Kidney capillary endothelial cell (primary cell): ENCODE measurements around the gene SLC44A1.

ENCODE experiments used
- DNase-seq: peaks from one replicate; pipeline ENCODE4 v3.0.0-alpha.2; 2018; ENCODE audit warnings: low spot score

Gene SLC44A1

DNA sequence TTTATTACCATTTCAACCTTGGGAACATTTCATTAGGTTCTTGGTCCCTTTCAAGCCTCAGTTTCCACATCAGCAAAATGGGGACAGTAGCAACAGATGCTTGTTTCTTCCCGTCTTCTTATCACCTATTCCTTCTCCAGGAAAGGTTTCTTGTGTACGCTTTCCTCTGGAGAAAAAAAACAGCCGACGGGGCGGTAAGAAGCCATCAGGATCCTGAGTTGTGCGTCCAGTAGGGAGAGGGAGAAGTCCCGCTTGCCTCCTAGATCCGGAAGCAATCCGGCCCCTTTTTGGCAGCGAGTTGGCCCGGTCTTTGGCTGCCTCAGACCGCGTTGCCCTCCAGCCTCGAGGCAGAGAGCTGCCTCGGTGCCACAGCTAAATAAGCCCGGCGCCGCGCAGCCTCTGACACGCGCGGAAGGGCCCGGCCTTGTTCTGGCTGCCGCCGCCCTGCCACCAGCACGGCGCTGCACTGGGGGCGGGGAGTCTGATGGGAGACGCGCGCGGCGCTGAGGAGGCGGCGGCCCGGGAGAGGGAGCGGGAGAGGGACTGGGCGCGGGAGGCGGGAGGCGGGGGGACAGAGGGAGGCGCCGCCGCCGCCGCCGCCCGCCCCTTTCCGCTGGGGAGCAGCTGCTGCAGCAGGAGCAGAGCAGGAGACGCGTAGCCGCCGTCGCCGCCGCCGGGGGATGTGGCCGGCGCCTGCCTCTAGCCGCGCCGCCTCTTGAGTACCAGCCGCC lies at the start of gene SLC44A1:
TSS of gene SLC44A1 (plus strand) at position 649 of the 731 bp plus-strand sequence. CDS start 218 bp downstream, outside the sequence.
- DNase-seq = peak; percentile 90

DNA sequence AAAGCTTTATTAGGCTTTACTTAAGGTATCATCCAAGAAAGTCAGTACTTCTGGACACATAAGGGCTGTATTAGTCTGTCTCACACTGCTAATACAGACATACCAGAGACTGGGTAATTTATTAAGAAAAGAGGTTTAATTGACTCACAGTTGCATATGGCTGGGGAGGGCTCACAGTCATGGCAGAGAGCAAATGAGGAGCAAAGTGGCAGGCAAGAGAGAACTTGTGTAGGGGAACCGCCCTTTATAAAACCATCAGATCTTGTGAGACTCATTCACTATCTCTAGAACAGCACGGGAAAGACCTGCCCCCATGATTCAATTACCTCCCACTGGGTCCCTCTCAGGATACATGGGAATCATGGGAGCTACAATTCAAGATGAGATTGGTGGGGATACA lies 49.2 kb upstream of the SLC44A1 start:
- no peak for DNase-seq

- no peak for DNase-seq
Measured at GRCh38 chr9:105198023-105198422, 46.4 kb upstream of the SLC44A1 start.

DNA sequence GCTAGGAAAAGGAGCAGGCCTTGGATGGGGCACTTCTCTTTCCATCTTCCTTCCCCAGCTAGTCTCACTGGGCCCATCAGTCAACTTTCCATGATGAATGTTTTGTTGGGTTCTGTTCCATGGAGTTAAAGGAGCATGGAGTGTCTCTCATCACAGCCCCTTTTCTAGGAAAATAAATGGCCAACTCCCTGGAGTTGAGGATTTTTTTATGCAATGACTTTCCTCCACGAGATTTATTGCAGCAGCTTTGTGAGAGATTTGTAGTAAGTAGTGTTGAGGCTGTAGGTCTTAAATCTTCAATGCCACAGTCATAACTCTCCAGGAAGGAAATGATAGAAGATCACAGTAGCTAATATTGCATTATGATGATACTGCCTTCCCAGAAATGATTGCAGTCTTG lies 45.6 kb upstream of the SLC44A1 start:
- no peak for DNase-seq

DNA sequence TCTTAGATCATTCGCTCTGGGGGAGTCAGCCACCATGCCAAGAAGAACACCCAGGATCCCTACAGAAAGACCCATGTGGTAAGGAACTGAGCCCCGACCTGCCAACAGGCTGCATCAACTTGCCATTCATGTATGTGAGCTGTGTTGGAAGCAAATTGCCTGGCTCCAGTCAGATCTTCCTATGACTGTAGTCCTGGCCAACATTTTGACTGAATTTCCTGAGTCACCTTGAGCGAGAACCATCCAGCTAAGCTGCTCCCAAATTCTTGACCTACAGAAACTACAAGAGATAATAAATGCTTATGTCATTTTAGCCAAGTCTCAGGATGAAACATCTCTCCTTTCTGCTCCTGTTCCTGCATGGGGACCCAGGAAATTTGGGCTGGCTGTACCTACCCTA lies 40.0 kb upstream of the SLC44A1 start:
- no peak for DNase-seq

GRCh38 chr9:105205787-105206495 lies 38.5 kb upstream of the SLC44A1 start:
- no peak for DNase-seq

GRCh38 chr9:105206496-105206820 lies 38.0 kb upstream of the SLC44A1 start:
- no peak for DNase-seq

GRCh38 chr9:105206821-105207699 lies 37.4 kb upstream of the SLC44A1 start:
- no peak for DNase-seq

- DNase-seq = no peak
Measured at GRCh38 chr9:105216440-105217178, 27.8 kb upstream of the SLC44A1 start.

- DNase-seq = no peak
Measured at GRCh38 chr9:105218673-105219072, 25.8 kb upstream of the SLC44A1 start.

DNA sequence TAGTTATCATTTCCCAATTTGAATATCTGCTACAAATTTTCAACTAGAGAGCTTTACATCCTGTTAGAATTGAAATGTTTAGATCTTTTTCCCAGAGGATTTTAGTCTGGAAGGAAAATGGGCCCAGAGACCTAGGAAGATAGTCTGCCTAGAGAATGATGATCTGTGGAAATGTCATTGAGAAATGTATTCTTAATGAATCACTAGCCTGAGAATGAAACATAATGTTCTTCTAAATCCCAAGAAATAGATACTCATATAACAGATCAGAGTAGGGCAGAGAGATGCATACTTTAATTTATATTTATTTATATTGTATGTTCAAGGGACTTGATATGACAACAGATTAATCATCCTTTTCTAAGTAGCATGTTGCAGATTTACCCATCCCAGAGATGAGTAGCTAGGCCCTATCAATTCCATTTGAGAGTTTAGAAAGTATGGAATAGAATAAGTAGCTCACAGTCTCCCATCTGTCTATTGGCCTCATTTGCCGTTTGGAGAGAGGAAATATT lies 25.1 kb upstream of the SLC44A1 start:
- DNase-seq = no peak

DNA sequence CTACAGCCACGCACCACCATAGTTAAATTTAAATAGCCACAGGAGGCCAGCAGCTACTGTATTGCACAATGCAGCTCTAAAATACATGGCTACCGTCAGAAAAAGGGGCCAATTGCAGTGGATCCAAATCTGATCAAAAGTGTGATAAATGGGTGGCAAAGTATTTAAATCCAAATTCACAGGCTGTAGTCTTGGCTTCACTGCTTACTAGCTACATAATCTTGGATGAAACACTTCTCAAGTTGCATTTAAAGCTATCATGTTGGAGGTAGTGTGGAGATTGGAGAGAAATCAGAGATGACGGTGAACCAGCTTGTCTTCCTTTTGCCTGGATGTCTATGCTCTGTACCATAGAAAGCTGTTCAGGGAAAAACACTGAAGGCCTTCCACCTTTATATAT lies 24.0 kb upstream of the SLC44A1 start:
- DNase-seq = no peak

DNA sequence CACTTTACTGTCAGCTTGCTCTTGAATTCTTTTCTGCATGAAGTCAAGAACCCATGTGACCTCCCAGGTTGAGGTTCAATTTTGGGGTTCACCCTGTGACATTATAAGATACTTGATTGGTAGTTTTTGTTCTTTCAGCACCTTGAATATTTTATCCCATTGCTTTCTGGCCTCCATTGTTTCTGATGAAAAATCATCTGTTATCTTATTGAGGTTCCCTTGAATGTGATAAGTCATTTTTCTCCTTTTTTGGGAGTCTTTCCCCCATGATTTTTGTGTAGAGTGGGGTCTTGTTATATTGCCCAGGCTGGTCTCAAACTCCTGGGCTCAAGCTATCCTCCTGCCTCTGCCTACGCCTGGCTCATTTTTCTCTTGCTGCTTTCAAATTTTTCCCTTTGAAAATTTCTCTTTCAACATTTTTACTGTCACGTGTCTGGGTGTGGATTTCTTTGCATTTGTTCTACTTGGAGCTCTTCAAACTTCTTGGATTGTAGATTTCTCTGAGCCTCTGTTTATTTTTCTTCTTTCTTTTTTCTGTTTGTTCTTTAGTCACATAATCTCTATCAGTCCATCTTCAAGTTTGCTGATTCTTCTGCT lies 20.8 kb upstream of the SLC44A1 start:
- no peak for DNase-seq

DNA sequence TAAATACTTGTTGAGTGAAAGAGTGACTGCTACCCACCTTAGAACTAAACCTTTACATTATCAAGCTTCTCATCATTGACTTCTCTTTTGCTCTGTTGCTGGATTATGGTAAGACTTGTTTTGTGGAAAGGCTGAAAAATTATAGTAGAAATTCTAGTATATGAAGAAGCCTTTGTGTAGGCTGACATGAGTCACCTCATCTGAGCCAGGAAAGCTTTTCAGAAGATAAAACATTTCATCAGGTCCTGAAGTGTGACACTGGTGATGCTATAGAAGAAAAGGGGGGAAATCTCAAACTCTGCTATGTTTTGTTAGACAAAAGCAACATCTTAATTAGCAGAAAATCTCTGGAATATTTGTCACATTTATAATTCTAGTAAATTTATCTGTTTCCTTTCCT lies 18.4 kb upstream of the SLC44A1 start:
- no peak for DNase-seq

DNA sequence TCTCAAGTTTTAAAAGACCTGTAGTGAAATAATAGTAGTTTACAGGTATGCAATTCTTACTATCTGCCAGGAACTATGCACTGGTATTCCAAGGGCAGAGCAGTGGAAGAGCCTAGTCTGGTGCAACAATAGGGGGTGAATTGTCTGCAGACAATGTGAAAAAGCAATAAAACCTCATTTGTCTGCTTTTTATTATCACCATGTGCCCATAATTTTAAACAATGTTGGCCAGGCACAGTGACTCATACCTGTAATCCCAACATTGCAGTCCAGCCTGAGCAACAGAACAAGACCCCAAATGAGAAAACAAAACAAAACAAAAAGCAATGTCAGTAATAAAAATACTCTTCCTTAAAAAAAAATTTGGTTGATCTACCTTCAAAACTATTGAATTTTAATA lies 12.2 kb upstream of the SLC44A1 start:
- no peak for DNase-seq

DNA sequence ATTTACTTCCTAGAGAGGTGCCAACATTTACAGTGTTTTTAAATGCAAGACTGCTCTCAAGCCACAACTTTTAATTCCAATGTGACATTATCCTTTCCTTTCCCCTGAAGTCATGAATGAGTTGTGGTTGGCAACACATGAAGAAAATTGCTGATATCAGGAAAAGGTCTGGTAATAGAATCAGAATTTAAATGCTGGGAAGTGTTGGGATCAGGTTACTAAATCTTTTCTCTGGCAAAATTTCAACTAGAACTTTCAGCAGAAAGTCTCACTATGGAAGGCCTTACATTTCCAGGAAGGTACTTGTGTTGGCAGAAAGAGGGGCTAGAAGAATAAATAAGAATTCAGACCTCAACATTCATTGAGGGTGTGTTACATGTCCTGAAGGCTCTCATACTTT lies 10.6 kb upstream of the SLC44A1 start:
- DNase-seq = no peak

- DNase-seq = no peak
Measured at GRCh38 chr9:105236261-105236660, 8.2 kb upstream of the SLC44A1 start.

DNA sequence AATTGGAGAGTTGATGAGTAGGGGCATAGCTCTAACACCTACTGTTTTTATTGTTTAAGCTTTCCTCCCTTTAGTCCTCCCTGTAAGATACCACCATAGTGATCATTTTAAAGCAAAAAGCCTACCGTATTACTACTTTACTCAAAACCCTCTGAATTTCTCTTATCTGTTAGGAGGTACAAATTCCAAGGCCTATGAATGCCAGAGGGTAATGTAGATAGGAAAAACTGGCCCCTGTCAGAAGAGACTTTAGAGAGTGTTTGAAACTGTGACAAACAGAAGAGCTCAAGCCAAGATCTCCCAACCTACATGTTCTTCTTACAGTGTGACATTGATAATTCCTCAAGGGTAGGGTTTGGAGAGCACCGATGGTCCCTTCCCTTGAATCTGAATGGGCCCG lies 7.2 kb upstream of the SLC44A1 start:
- no peak for DNase-seq

GRCh38 chr9:105238302-105238701 lies 6.1 kb upstream of the SLC44A1 start:
- DNase-seq = no peak

- DNase-seq = no peak
Measured at GRCh38 chr9:105241356-105242043, 3.0 kb upstream of the SLC44A1 start.

DNA sequence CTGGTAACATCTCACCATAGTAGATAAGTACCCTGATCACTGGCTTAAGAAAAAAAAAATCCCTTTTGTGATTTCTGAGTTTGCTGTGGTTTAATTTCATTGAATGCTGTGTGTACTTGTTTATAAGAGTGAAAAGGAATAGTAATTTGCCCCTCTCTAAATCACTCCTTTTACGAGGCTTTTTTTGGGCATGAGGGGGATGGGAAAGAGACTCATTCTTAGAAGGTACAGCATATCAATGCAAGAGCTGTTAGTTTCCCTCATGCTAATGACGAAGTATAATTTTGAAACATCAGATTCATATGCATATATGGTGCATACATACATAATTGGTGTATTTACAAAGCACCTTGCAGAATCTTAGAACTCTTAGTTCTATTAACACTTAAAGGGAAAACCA lies 2.4 kb upstream of the SLC44A1 start:
- no peak for DNase-seq
